Aorta (tissue), 5 donors: ENCODE data around the gene CD84. TPM values are rescaled to one million over a fixed set of nuclear protein-coding genes. Genes with fewer than 3 reads are reported as not detected.
"Not testable (repeated sequence)": the region's sequence is repeated elsewhere in the genome, so short reads cannot be mapped to it uniquely, and the experiment has no call there.

Source experiments
- ATAC-seq: fragments of 200-7000 bp; cut with Tn5 transposase; one replicate; pipeline ENCODE4 v1.9.1; 2022; ENCODE audit warnings: moderate library complexity; ENCODE audit not compliant: low FRiP score
- DNase-seq, 2 donors: peaks; one replicate each; pipeline ENCODE4 v3.0.0-alpha.2; 2020
- H3K27ac ChIP-seq, 2 donors: one replicate each; pipeline ENCODE4 v1.5.1; 2013; ENCODE audit warnings: low read length in 2 of 2, mild to moderate bottlenecking in 2 of 2, moderate library complexity in 2 of 2, control low read depth in 1 of 2, inconsistent platforms in 1 of 2, low read depth in 1 of 2
- H3K27me3 ChIP-seq, 2 donors: one replicate each; pipeline ENCODE4 v1.6.1; 2013; ENCODE audit warnings: control low read depth in 1 of 2, low read length in 1 of 2, mild to moderate bottlenecking in 1 of 2, moderate library complexity in 1 of 2; ENCODE audit not compliant: insufficient read depth in 2 of 2, control insufficient read depth in 1 of 2
- H3K36me3 ChIP-seq, 2 donors: one replicate each; pipeline ENCODE4 v1.6.1; 2013; ENCODE audit warnings: control low read depth in 1 of 2, low read length in 1 of 2, mild to moderate bottlenecking in 1 of 2; ENCODE audit not compliant: insufficient read depth in 2 of 2, control insufficient read depth in 1 of 2
- H3K4me1 ChIP-seq, 2 donors: one replicate each; pipeline ENCODE4 v1.6.1; 2013; ENCODE audit warnings: low read length in 2 of 2, control low read depth in 1 of 2, mild to moderate bottlenecking in 1 of 2, moderate library complexity in 1 of 2; ENCODE audit not compliant: insufficient read depth in 2 of 2, control insufficient read depth in 1 of 2
- H3K4me3 ChIP-seq, 2 donors: one replicate each; pipeline ENCODE4 v1.5.1; 2013; ENCODE audit warnings: low read length in 2 of 2, control low read depth in 1 of 2, mild to moderate bottlenecking in 1 of 2
- H3K9me3 ChIP-seq: one replicate; pipeline ENCODE4 v1.6.1; 2013; ENCODE audit warnings: mild to moderate bottlenecking, low read length; ENCODE audit not compliant: control insufficient read depth
- WGBS, 2 donors: extraction: QIAGEN DNeasy Blood & Tissue Kit; methylation state at CpG; one replicate each; pipeline ENCODE4 v1.1.7; 2013; 5-methylcytosine and 5-hydroxymethylcytosine counted together
- intact Hi-C, 2 donors: fragments of 100-400 bp; cut with DNase I; formaldehyde crosslinking; loops; one replicate each; pipeline versions ENCODE4 v1.14.2 to v1.15.0; 2022
- polyA plus RNA-seq, 2 donors: library from polyadenylated mRNA; stranded (reverse); fragments of 200-250 nt; gene quantifications; one replicate each; pipeline ENCODE4 v1.2.3, GENCODE V29; 2013
- total RNA-seq, 2 donors: library from RNA; stranded (reverse); fragmentation: NEBNext Ultra II Directional; extraction: Animal tissue kit (Norgen Biotek cat#: 25700); gene quantifications; one replicate each; pipeline ENCODE4 v1.2.1, GENCODE V29; 2021
- donor health status: healthy with polysubstance abuse.
- donor health status: Bipolar disorder and iron deficiency.
- donor health status: DM: no; HTN: no; CAD: no.
- donor health status: DM: no; HTN: no; CAD: no.
- donor health status: DM: yes; HTN: yes; CAD: no.

CD84 gene
- total and polyA plus RNA-seq, 4 donors = 0.41 to 22.9 (median 7.5) TPM

DNA sequence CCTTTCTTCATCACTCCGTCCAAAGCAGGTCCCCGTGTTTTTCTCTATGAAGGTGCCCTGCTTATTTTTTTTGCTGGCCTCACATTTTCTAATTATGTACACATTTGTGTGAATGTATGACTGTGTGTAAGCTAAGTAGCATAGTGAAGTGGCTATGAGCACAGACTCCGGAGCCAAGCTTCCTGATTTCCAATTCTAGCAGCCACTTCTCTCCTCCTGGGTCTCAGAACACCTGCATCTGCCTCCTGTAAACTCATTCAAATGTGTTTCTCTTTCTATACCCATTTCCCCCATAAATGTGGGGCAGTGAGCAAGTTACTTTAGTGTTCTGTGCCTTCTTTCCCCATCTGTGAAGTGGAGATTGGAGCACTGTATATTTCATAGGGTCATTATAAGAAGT lies 58.3 kb downstream of the CD84 start:
- Histone ChIP-seq H3K27ac (no peak overlapping the region), H3K36me3 (no peaks in the 10 kb centered on the region), H3K4me1 (peaks cover 0 to 2% of the 10 kb centered on the region in 2 donors), H3K27me3 (no peaks in the 10 kb centered on the region), H3K4me3 (no peak overlapping the region), H3K9me3 (no peaks in the 10 kb centered on the region)
- DNase-seq (no peak), ATAC-seq (no peak)
- 47 to 48% methylated on average over 3 of the region's 3 CpGs for WGBS, 2 donors
- intact Hi-C loops = no loop called here

DNA sequence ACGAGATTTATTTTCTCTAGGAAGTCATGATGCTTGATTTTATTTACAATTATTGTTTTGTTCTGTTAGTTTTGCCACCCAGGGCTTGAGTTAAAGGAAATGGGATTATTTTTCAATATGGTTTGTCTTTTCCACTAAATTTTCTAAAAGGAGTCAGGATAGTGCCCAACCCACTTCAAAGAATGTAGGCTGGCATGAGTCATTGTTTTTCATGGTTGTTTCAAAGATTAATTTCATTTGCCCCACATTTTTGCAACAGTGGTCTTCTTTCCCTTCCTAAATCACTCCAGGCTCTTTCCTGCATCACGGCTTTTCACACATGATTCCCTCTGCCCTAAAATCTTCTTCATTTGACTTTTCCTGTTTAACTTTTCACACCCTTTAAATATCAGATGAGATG lies 58.7 kb downstream of the CD84 start:
- WGBS, 2 donors = 15 to 28% methylated on average over 2 of the region's 2 CpGs
- Histone ChIP-seq H3K9me3 (no peaks in the 10 kb centered on the region), H3K4me3 (no peak overlapping the region), H3K27ac (no peak overlapping the region), H3K27me3 (no peaks in the 10 kb centered on the region), H3K36me3 (no peaks in the 10 kb centered on the region), H3K4me1 (peaks cover 0 to 2% of the 10 kb centered on the region in 2 donors)
- intact Hi-C loops = no loop called here
- DNase-seq (no peak), ATAC-seq (no peak)

DNA sequence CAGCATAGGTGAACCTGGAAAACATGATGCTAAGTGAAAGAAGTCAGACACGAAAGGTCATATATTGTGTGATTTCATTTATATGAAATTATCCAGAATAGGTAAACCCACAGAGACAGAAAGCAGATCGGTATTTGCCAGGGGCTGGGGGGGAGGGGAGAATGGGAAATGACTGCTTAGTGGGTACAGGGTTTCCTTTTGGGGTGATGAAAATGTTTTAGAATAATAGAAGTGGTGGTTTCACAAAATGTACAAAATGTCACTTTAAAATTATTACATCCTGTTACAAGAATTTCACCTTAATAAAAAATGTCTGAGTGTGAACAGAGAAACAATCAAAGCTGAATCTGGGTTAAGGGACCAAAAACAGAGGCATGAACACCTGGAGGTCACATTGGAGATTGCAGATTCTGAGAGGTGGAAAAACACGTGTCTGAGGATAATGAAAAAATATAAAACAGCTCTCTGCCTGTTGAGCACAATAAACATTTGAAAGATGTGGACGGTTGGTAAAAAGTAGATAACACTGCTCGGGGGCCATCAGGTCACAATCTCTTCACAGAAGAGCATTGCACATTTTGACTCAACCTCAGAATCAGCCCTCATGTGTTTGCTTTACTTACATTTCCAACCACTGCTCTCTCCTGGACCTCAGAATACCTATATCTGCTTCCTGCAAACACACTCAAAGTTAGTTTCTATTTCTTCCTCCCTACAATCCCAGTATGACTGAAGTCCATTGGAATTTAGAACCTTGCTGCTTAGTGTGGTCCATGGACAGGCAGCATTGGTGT lies 59.5 kb downstream of the CD84 start:
- ATAC-seq = no peak
- Histone ChIP-seq H3K36me3 (no peaks in the 10 kb centered on the region), H3K9me3 (no peaks in the 10 kb centered on the region), H3K4me3 (no peak overlapping the region), H3K27me3 (no peaks in the 10 kb centered on the region), H3K27ac (no peak overlapping the region), H3K4me1 (peaks cover 0 to 2% of the 10 kb centered on the region in 2 donors)
- intact Hi-C loops = no loop called here
- WGBS, 2 donors = 39 to 40% methylated on average over 5 of the region's 5 CpGs
- DNase-seq = no peak

DNA sequence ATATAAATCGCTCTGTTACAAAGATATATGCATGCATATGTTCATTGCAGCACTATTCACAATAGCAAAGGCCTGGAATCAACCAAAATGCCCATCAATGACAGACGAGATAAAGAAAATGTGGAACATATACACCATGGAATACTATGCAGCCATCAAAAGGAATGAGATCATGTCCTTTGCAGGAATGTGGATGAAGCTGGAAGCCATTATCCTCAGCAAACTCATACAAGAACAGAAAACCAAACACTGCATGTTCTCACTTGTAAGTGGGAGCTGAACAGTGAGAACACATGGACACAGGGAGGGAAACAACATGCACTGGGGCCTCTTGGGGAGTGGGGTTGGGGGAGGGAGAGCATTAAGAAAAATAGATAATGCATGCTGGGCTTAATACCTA lies 61.8 kb downstream of the CD84 start:
- H3K27me3 ChIP-seq, H3K9me3 ChIP-seq, intact Hi-C loops, DNase-seq, ATAC-seq, H3K4me3 ChIP-seq, H3K36me3 ChIP-seq, H3K4me1 ChIP-seq, H3K27ac ChIP-seq: not testable (repeated sequence)
- WGBS, 2 donors = 44 to 45% methylated on average over 2 of the region's 2 CpGs

DNA sequence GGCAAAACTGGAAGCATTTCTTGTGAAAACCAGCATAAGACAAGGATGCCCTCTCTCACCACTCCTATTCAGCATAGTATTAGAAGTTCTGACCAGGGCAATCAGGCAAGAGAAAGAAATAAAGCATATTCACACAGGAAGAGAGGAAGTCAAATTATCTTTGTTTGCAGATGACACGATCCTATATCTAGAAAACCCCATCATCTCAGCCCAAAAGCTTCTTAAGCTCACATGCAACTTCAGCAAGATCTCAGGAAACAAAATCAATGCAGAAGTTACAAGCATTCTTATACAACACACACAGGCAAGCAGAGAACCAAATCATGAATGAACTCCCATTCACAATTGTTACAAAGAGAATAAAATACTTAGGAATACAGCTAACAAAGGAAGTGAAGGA lies 63.4 kb downstream of the CD84 start:
- H3K27me3 ChIP-seq, DNase-seq, ATAC-seq, H3K4me3 ChIP-seq, H3K9me3 ChIP-seq, H3K27ac ChIP-seq, H3K36me3 ChIP-seq, H3K4me1 ChIP-seq, intact Hi-C loops: not testable (repeated sequence)
- 59 to 64% methylated on average over 1 of the region's 1 CpG for WGBS, 2 donors

DNA sequence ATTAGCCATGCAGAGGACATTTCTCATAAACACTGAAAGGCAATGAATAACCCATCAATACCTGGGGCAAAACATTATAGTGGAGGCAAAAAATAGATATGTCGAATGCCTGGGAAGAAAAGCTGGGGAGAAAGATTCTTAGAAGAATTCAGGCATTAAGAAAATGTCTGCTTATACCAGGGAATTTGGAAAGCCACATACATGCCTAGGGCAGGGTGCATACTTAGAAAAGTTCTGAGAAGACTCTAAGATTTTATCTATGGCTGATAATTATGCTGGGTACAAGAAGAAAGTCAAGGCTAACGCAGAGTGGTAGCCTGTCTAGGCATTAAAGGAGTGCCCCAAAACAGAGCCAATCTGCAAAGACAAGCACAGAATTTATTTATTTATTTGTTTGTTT lies 74.6 kb downstream of the CD84 start:
- Histone ChIP-seq H3K9me3 (no peaks in the 10 kb centered on the region), H3K36me3 (no peaks in the 10 kb centered on the region), H3K27me3 (no peaks in the 10 kb centered on the region), H3K4me3 (no peak overlapping the region), H3K27ac (no peak overlapping the region), H3K4me1 (no peaks in the 10 kb centered on the region)
- WGBS, 2 donors = 80 to 81% methylated on average over 2 of the region's 2 CpGs
- ATAC-seq (no peak), DNase-seq (no peak)
- intact Hi-C loops = no loop called here

DNA sequence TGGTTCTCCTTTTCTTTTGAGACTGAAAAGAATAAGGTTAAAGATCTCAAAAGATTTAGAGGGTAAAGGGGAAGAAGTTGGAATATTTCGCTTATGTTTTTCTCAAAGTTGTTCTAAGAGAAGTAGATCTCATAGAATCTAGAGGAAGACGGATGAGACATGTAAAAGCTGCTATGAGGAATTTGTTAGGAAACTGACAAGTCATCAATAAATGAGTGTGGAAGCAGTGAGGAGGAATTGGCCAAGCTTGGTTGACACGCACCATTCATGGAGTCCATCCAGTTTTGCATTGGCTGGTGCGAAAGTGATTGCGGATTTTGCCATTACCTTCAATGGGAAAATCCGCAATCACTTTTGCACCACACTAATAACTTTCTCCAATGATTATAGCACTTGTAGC lies 76.2 kb downstream of the CD84 start:
- 87 to 89% methylated on average over 6 of the region's 6 CpGs for WGBS, 2 donors
- no peaks in the 10 kb centered on the region for H3K27me3 ChIP-seq
- no peaks in the 10 kb centered on the region for H3K9me3 ChIP-seq

DNA sequence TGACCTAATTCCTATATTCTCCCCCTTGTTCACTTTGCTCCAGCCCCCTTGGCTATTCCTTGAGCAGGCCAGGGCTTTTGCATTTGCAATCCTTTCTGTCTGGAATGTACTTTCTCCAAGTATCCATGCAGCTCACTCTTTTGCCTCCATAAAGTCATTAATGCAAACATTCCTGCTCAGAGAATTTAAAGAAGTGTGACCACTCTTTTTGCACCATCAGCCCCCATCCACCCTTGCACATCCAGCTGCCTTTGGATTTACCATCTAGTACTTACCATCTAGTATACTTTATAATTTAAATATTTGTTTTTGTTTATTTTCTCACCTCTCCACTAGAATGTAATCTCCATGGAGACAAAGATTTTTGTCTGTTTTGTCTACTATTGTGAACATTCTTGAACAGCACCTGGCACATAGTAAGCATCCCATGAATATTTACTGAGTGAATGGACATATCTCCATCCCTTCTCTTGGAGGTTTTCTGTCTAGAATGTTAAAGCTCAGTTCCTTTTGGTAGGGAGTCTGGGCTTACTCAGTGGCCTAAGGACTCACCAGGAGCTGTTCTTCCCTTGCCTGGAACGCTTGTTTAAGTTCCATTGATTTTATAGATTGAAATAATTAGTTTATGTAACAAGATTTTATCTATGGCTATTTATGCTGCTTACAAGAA lies 78.8 kb downstream of the CD84 start:
- H3K4me1 ChIP-seq = no peaks in the 10 kb centered on the region
- no peaks in the 10 kb centered on the region for H3K27me3 ChIP-seq
- no peaks in the 10 kb centered on the region for H3K36me3 ChIP-seq
- no peaks in the 10 kb centered on the region for H3K9me3 ChIP-seq
- ATAC-seq = no peak
- no peak overlapping the region for H3K27ac ChIP-seq
- intact Hi-C loops = no loop called here
- no peak for DNase-seq
- no peak overlapping the region for H3K4me3 ChIP-seq
- 35 to 39% methylated on average over 1 of the region's 1 CpG for WGBS, 2 donors

More for the DNA sequence above, 76.2 kb downstream of the CD84 start:
- intact Hi-C loops = no loop called here
- Histone ChIP-seq H3K4me1 (no peaks in the 10 kb centered on the region), H3K4me3 (no peak overlapping the region), H3K27ac (no peak overlapping the region), H3K36me3 (no peaks in the 10 kb centered on the region)
- ATAC-seq = no peak
- DNase-seq = no peak

DNA sequence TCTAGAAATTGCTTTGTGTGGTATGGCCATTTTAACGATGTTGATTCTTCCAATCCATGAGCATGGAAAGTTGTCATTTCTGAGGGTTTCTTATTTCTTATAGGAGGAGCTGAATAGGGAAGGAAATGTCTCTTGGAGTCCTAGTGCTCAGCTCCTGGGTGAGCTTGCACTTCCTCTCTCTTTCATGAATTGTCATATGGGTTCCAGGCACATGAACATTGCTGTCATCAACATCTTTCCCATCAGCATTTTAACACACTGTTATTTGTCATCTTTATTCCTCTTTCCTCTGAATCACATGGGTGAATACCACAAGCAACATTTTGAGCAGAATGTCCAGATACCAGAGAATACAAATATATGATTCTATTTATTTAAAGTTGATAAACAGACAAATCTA lies 79.7 kb downstream of the CD84 start:
- ATAC-seq = no peak

More for the DNA sequence above, 79.7 kb downstream of the CD84 start:
- Histone ChIP-seq H3K4me1 (no peaks in the 10 kb centered on the region), H3K36me3 (no peaks in the 10 kb centered on the region), H3K27me3 (no peaks in the 10 kb centered on the region), H3K27ac (no peak overlapping the region), H3K4me3 (no peak overlapping the region), H3K9me3 (no peaks in the 10 kb centered on the region)
- 69 to 83% methylated on average over 1 of the region's 1 CpG for WGBS, 2 donors
- intact Hi-C loops = no loop called here
- DNase-seq = no peak
